Measurements from ENCODE around the gene GFI1B.

Gene GFI1B

DNA sequence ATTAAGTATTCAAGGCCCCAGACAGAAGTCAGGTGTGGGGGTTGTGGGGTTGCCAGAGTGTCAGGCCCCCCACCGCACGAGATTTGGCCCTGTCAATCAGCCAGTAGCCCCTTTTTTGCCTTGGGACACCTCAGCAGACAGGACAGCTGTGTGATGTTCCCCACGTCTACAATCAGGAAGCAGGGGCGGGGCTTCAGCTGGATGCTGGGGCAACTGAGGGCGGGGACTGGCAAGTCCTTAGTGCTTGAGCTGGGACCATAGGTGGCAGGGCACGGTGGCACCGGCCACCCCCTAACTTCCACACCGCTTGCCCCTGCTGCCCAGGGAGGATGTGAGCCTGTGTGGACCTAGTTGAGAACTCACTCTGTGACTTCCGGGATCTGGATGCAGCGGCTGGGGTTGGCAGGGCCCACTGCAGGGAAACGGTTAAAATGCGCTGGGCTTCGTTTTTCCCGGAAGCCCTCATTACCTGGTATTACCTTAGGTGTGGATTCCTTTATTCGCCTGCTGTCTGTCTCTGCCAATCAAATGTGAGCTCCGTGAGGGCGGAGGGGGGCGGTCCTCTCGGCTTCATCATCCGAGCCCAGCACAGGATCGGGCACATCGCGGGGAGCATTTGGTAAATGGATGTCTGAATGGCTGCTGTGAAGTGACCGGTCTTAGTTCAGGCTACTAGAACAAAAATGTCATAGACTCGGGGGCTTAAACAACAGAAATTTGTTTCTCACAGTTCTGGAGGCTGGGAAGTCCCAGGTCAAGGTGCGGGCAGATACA is 44.8 kb downstream of the GFI1B start:
- H3K79me1 ChIP-seq (ENCODE audit: low read length), result no peaks in the 10 kb centered on the region
- H3K56ac ChIP-seq (ENCODE audit: low read length), result no peak overlapping the region
- H3K27me3 ChIP-seq (ENCODE audit: insufficient read depth, low read length, poor library complexity), result no peaks in the 10 kb centered on the region
- H2BK5ac ChIP-seq (ENCODE audit: low read length), result no peak overlapping the region
- no peak overlapping the region for H3K27ac ChIP-seq (ENCODE audit: low read depth, low read length)
- H3K4me3 ChIP-seq (ENCODE audit: low read length), result no peak overlapping the region
- no peak overlapping the region for H3K9ac ChIP-seq (ENCODE audit: low read length)
- H3K23ac ChIP-seq (ENCODE audit: low read length), result no peak overlapping the region
- no peak for DNase-seq
- no peak overlapping the region for H3K18ac ChIP-seq (ENCODE audit: low read length)
- no peak overlapping the region for H2BK120ac ChIP-seq (ENCODE audit: low read depth, low read length)
- no peak overlapping the region for H3K4ac ChIP-seq (ENCODE audit: low read depth, low read length)
- H4K5ac ChIP-seq (ENCODE audit: low read length), result no peak overlapping the region
- no peaks in the 10 kb centered on the region for H3K4me1 ChIP-seq (ENCODE audit: control insufficient read depth, low read depth, low read length)
- H2AK5ac ChIP-seq (ENCODE audit: low read length), result no peak overlapping the region
- H2BK15ac ChIP-seq (replicated peaks; ENCODE audit: low read depth), result no peak overlapping the region
- no peaks in the 10 kb centered on the region for H3K79me2 ChIP-seq (ENCODE audit: control insufficient read depth, insufficient read depth, low read length)
- H3K4me2 ChIP-seq (ENCODE audit: low read length), result no peak overlapping the region
- WGBS (ENCODE audit: extremely low coverage, insufficient coverage, low lambda C conversion rate), result no CpG with 5 or more reads among the region's 26 CpGs
- H3K36me3 ChIP-seq (ENCODE audit: control insufficient read depth, insufficient read depth, low read length), result no peaks in the 10 kb centered on the region
- H4K8ac ChIP-seq (ENCODE audit: low read depth, low read length), result no peak overlapping the region

DNA sequence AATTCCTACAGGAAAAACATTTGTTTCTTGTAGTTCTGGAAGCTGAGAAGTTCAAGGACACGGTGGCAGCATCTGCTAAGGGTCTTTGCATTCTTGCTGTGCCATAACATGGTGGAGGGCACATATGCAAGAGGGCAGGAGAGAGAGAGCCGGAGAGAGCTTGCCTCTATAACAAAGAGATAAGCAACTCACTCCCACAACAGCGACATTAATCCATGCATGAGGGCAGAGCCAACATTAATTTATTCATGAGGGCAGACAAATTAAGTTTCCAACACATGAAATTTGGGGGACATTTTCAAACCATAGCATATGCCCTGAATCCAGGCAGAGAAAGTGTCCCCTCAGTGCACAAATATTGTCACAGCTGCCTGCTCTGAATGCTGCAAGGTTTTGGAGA is 47.9 kb downstream of the GFI1B start:
- Histone ChIP-seq H4K5ac (ENCODE audit: low read length) (no peak overlapping the region), H3K4me1 (ENCODE audit: control insufficient read depth, low read depth, low read length) (no peaks in the 10 kb centered on the region), H3K56ac (ENCODE audit: low read length) (no peak overlapping the region), H3K36me3 (ENCODE audit: control insufficient read depth, insufficient read depth, low read length) (no peaks in the 10 kb centered on the region), H3K23ac (ENCODE audit: low read length) (no peak overlapping the region), H2BK5ac (ENCODE audit: low read length) (no peak overlapping the region), H2AK5ac (ENCODE audit: low read length) (no peak overlapping the region), H3K27ac (ENCODE audit: low read depth, low read length) (no peak overlapping the region), H2BK15ac (replicated peaks; ENCODE audit: low read depth) (no peak overlapping the region), H3K4me2 (ENCODE audit: low read length) (no peak overlapping the region), H3K9ac (ENCODE audit: low read length) (no peak overlapping the region), H3K79me2 (ENCODE audit: control insufficient read depth, insufficient read depth, low read length) (peaks cover 4% of the 10 kb centered on the region), H4K8ac (ENCODE audit: low read depth, low read length) (no peak overlapping the region), H3K18ac (ENCODE audit: low read length) (no peak overlapping the region), H3K4me3 (ENCODE audit: low read length) (no peak overlapping the region), H2BK120ac (ENCODE audit: low read depth, low read length) (no peak overlapping the region), H3K27me3 (ENCODE audit: insufficient read depth, low read length, poor library complexity) (no peaks in the 10 kb centered on the region), H3K79me1 (ENCODE audit: low read length) (no peaks in the 10 kb centered on the region), H3K4ac (ENCODE audit: low read depth, low read length) (no peak overlapping the region)
- WGBS (ENCODE audit: extremely low coverage, insufficient coverage, low lambda C conversion rate), result no CpG with 5 or more reads among the region's 3 CpGs
- no peak for DNase-seq

DNA sequence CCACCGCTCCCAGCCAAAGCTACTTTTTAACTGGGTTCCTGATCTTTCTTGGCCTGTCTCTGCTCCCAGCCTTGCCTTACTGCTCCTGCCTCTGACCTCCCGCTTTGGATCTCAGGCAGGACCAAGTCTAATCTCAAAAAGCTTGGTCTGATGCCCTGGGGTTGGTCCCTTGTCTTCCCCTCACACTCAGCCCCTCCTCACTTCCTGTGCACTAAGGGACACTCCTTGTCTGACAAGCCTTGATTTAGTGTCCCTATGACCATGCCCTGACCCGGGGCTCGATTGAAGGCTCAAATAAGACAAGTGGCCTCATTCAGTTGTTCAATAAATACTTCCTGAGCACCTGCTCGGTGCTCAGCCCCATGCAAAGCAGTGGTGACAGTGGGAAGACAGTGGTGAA is 48.6 kb downstream of the GFI1B start:
- Histone ChIP-seq H3K36me3 (ENCODE audit: control insufficient read depth, insufficient read depth, low read length) (no peaks in the 10 kb centered on the region), H3K56ac (ENCODE audit: low read length) (no peak overlapping the region), H3K79me2 (ENCODE audit: control insufficient read depth, insufficient read depth, low read length) (peaks cover 10% of the 10 kb centered on the region), H3K4me2 (ENCODE audit: low read length) (no peak overlapping the region), H2BK15ac (replicated peaks; ENCODE audit: low read depth) (no peak overlapping the region), H3K79me1 (ENCODE audit: low read length) (no peaks in the 10 kb centered on the region), H3K4me3 (ENCODE audit: low read length) (no peak overlapping the region), H4K5ac (ENCODE audit: low read length) (no peak overlapping the region), H4K8ac (ENCODE audit: low read depth, low read length) (no peak overlapping the region), H3K4ac (ENCODE audit: low read depth, low read length) (no peak overlapping the region), H2AK5ac (ENCODE audit: low read length) (no peak overlapping the region), H2BK5ac (ENCODE audit: low read length) (no peak overlapping the region), H2BK120ac (ENCODE audit: low read depth, low read length) (no peak overlapping the region), H3K9ac (ENCODE audit: low read length) (no peak overlapping the region), H3K23ac (ENCODE audit: low read length) (no peak overlapping the region), H3K27ac (ENCODE audit: low read depth, low read length) (no peak overlapping the region), H3K4me1 (ENCODE audit: control insufficient read depth, low read depth, low read length) (no peaks in the 10 kb centered on the region), H3K18ac (ENCODE audit: low read length) (no peak overlapping the region), H3K27me3 (ENCODE audit: insufficient read depth, low read length, poor library complexity) (no peaks in the 10 kb centered on the region)
- no CpG with 5 or more reads among the region's 5 CpGs for WGBS (ENCODE audit: extremely low coverage, insufficient coverage, low lambda C conversion rate)
- DNase-seq, result peak; percentile 14

DNA sequence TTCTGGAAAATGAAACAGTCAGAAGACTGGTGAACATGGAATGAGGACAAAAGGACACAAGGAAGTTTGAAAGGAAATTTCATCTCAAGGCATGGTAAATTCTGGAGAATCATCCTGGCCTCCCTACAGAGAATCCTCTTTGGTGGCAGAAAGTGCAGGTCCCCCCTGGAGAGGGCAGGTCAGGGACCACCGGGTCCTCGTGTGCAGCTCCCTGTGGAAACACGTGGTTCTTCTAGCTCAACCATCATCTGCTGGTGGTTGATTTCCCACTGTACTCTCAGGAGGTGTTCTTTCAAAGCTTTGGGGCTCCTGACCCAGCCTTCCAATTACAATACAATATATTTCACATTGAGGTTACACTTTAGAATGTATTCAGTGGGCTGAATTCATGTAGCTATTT is 49.7 kb downstream of the GFI1B start:
- H2AK5ac ChIP-seq (ENCODE audit: low read length), result no peak overlapping the region
- H3K4me2 ChIP-seq (ENCODE audit: low read length), result no peak overlapping the region
- H3K56ac ChIP-seq (ENCODE audit: low read length), result no peak overlapping the region
- H3K18ac ChIP-seq (ENCODE audit: low read length), result no peak overlapping the region
- H3K27ac ChIP-seq (ENCODE audit: low read depth, low read length), result no peak overlapping the region
- no peaks in the 10 kb centered on the region for H3K4me1 ChIP-seq (ENCODE audit: control insufficient read depth, low read depth, low read length)
- no peak overlapping the region for H2BK120ac ChIP-seq (ENCODE audit: low read depth, low read length)
- peaks cover 20% of the 10 kb centered on the region for H3K79me2 ChIP-seq (ENCODE audit: control insufficient read depth, insufficient read depth, low read length)
- no peak overlapping the region for H2BK15ac ChIP-seq (replicated peaks; ENCODE audit: low read depth)
- DNase-seq, result no peak
- no peak overlapping the region for H3K9ac ChIP-seq (ENCODE audit: low read length)
- no peaks in the 10 kb centered on the region for H3K36me3 ChIP-seq (ENCODE audit: control insufficient read depth, insufficient read depth, low read length)
- no peak overlapping the region for H3K4me3 ChIP-seq (ENCODE audit: low read length)
- no peak overlapping the region for H3K23ac ChIP-seq (ENCODE audit: low read length)
- H3K79me1 ChIP-seq (ENCODE audit: low read length), result peaks cover 6% of the 10 kb centered on the region
- no peak overlapping the region for H3K4ac ChIP-seq (ENCODE audit: low read depth, low read length)
- H2BK5ac ChIP-seq (ENCODE audit: low read length), result no peak overlapping the region
- no peak overlapping the region for H4K8ac ChIP-seq (ENCODE audit: low read depth, low read length)
- WGBS (ENCODE audit: extremely low coverage, insufficient coverage, low lambda C conversion rate), result no CpG with 5 or more reads among the region's 3 CpGs
- H3K27me3 ChIP-seq (ENCODE audit: insufficient read depth, low read length, poor library complexity), result no peaks in the 10 kb centered on the region
- no peak overlapping the region for H4K5ac ChIP-seq (ENCODE audit: low read length)

DNA sequence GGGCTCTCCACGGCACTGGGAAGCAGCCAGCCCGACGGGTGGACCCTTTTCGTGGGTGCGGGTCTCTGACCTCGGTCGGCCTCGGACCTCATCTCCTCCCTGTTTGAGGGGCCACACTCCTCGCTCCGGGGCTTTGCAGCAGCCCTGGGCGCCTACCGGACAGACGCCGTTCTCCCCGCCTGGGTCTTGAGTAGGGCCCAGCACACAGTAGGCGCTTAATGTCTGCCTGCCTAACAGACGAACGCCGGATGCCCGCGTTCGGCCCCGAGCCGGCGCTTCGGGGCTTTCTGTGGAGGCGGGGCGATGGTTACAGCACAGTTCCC is 51.5 kb downstream of the GFI1B start:
- Histone ChIP-seq H3K36me3 (ENCODE audit: control insufficient read depth, insufficient read depth, low read length) (no peaks in the 10 kb centered on the region), H3K27ac (ENCODE audit: low read depth, low read length) (peak overlapping the region; percentile 76), H2AK5ac (ENCODE audit: low read length) (no peak overlapping the region), H3K23ac (ENCODE audit: low read length) (no peak overlapping the region), H3K27me3 (ENCODE audit: insufficient read depth, low read length, poor library complexity) (no peaks in the 10 kb centered on the region), H3K4me2 (ENCODE audit: low read length) (peak overlapping the region; percentile 23), H3K79me1 (ENCODE audit: low read length) (peaks cover 21% of the 10 kb centered on the region), H3K4me1 (ENCODE audit: control insufficient read depth, low read depth, low read length) (no peaks in the 10 kb centered on the region), H3K9ac (ENCODE audit: low read length) (peak overlapping the region; percentile 68), H4K5ac (ENCODE audit: low read length) (no peak overlapping the region), H3K4me3 (ENCODE audit: low read length) (peak overlapping the region; percentile 29), H3K56ac (ENCODE audit: low read length) (peak overlapping the region; percentile 87), H2BK120ac (ENCODE audit: low read depth, low read length) (no peak overlapping the region), H3K4ac (ENCODE audit: low read depth, low read length) (no peak overlapping the region), H4K8ac (ENCODE audit: low read depth, low read length) (peak overlapping the region; percentile 95), H2BK15ac (replicated peaks; ENCODE audit: low read depth) (no peak overlapping the region), H2BK5ac (ENCODE audit: low read length) (no peak overlapping the region), H3K18ac (ENCODE audit: low read length) (peak overlapping the region; percentile 96), H3K79me2 (ENCODE audit: control insufficient read depth, insufficient read depth, low read length) (peaks cover 37% of the 10 kb centered on the region)
- DNase-seq, result no peak
- WGBS (ENCODE audit: extremely low coverage, insufficient coverage, low lambda C conversion rate), result no CpG with 5 or more reads among the region's 28 CpGs
